Endodermal cell (in vitro differentiated cells): ENCODE data around the gene ABTB2. TPM values are rescaled to one million over a fixed set of nuclear protein-coding genes. Genes with fewer than 3 reads are reported as not detected.

Experiments
- DNase-seq: peaks from one replicate; pipeline ENCODE4 v3.0.0-alpha.2; 2017
- H3K27ac ChIP-seq: 2 replicates; pipeline ENCODE4 v1.5.1; 2013; ENCODE audit warnings: mild to moderate bottlenecking, low read depth, low read length, moderate library complexity
- H3K27me3 ChIP-seq: 2 replicates; pipeline ENCODE4 v1.6.1; 2013; ENCODE audit warnings: mild to moderate bottlenecking, low read length, moderate library complexity; ENCODE audit not compliant: insufficient read depth, control insufficient read depth, poor library complexity, severe bottlenecking
- H3K36me3 ChIP-seq: 2 replicates; pipeline ENCODE4 v1.7.0; 2013; ENCODE audit warnings: mild to moderate bottlenecking, low read length, moderate library complexity; ENCODE audit not compliant: control insufficient read depth, insufficient read depth
- H3K4me1 ChIP-seq: one replicate; pipeline ENCODE4 v1.7.0; 2013; ENCODE audit warnings: low read length; ENCODE audit not compliant: control insufficient read depth, insufficient read depth
- H3K4me3 ChIP-seq: 2 replicates; pipeline ENCODE4 v1.5.1; 2013; ENCODE audit warnings: mild to moderate bottlenecking, low read length, moderate library complexity
- H3K9ac ChIP-seq: 2 replicates; pipeline ENCODE4 v1.6.1; 2013; ENCODE audit warnings: mild to moderate bottlenecking, low read length, moderate library complexity; ENCODE audit not compliant: poor library complexity, severe bottlenecking; ENCODE audit errors: extremely low read depth
- H3K9me3 ChIP-seq: 2 replicates; pipeline ENCODE4 v1.6.1; 2013; ENCODE audit warnings: mild to moderate bottlenecking, low read length, moderate library complexity; ENCODE audit not compliant: control insufficient read depth
- H3K27ac Mint-ChIP-seq: 2 replicates; pipeline ENCODE4 v1.8.0; 2020; ENCODE audit warnings: mixed read lengths
- H3K27me3 Mint-ChIP-seq: 2 replicates; pipeline ENCODE4 v1.8.0; 2021; ENCODE audit warnings: mild to moderate bottlenecking, mixed read lengths; ENCODE audit not compliant: insufficient read depth
- H3K36me3 Mint-ChIP-seq: 2 replicates; pipeline ENCODE4 v1.8.0; 2020; ENCODE audit warnings: low read depth, mixed read lengths
- H3K4me1 Mint-ChIP-seq: 2 replicates; pipeline ENCODE4 v1.8.0; 2020; ENCODE audit warnings: mixed read lengths
- H3K4me3 Mint-ChIP-seq: 2 replicates; pipeline ENCODE4 v1.8.0; 2020; ENCODE audit warnings: mild to moderate bottlenecking, moderate library complexity, mixed read lengths
- H3K9me3 Mint-ChIP-seq: 2 replicates; pipeline ENCODE4 v1.8.0; 2020; ENCODE audit warnings: mild to moderate bottlenecking, mixed read lengths
- WGBS, 2 experiments: methylation state at CpG; one replicate each; pipeline versions ENCODE4 v1.1.5 to v1.1.7; 2013; ENCODE audit warnings: missing lambda C conversion rate in 2 of 2, mixed read lengths in 1 of 2; ENCODE audit not compliant: insufficient coverage in 1 of 2, insufficient read length in 1 of 2; 5-methylcytosine and 5-hydroxymethylcytosine counted together
- total RNA-seq, 2 donors: library from RNA; stranded (reverse); fragmentation: NEBNext Ultra II Directional in 1 of 2; extraction: Animal tissue kit (Norgen Biotek cat#: 25700) in 1 of 2; gene quantifications; 2 replicates in 1 of 2; 3 replicates in 1 of 2; pipeline ENCODE4 v1.2.1, GENCODE V29; 2021
- TF ChIP-seq, protein P1 (sequence below): fragments of 200-600 bp; sonication (generic); conservative IDR thresholded peaks from 2 replicates; pipeline ENCODE4 v1.5.0; 2021; ENCODE audit warnings: antibody characterized with exemption, mild to moderate bottlenecking

ABTB2 gene
- total RNA-seq, 2 donors from 2014 or later: 2.9 to 5.2 TPM

DNA sequence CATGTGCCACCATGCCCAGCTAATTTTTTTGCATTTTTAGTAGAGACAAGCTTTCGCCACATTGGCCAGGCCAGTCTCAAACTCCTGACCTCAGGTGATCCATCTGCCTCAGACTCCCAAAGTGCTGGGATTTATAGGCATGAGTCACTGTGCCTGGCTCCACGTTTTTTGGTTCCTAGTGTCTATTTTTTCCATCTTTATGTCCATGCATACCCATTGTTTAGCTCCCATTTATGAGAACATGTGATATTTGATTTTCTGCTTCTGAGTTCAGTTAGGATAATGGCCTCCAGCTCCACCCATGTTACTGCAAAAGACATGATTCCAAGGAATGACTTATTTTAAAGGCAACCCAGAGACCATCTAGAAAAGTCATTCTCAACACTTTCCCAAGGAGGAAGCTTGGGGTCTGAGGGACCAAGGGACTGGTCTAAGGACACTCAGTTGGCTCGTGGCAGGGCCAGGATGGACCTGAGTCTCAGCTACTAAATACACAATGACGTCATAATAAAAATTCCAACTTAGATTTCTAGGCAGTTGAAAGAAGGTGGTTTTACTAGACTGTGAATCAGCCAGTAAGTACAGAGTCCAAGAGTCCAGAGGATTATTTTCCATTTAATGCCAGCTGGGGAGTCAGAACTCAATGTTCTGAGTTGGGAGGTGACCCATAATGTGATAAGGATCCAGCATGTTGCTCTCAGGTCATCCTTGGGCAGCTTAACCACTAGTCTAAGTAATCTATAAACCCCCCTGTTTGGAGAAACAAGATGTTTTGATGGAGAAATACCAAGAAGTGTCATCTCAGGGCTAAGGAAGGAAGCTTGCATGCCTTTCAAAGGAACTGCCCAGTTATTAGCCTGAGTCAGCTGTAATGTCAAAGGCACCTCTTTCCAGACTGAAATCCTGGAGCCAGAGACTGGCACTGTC lies 39.4 kb downstream of the ABTB2 start:
- H3K4me1 Mint-ChIP-seq: no peaks in the 10 kb centered on the region
- 88 to 93% methylated on average over 3 to 4 of the region's 4 CpGs for WGBS, 2 experiments

DNA sequence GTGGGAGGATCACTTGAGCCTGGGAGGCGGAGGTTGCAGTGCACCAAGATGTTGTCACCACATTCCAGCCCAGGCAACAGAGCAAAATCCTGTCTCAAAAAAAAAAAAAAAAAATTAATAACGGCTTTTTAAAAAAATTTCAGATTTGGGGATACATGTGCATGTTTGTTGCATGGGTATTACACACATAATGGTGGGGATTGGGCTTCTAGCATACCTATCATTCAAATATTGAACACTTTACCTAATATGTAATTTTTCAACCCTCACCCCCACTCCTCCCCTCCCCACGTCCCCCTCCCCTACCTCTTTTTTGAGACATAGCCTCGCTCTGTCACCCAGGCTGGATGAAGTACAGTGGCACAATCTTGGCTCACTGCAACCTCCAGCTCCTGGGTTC lies 40.1 kb downstream of the ABTB2 start:
- H3K4me1 ChIP-seq: no peaks in the 10 kb centered on the region
- no peaks in the 10 kb centered on the region for H3K9me3 Mint-ChIP-seq
- no peaks in the 10 kb centered on the region for H3K36me3 ChIP-seq
- TF ChIP-seq, protein P1, sequence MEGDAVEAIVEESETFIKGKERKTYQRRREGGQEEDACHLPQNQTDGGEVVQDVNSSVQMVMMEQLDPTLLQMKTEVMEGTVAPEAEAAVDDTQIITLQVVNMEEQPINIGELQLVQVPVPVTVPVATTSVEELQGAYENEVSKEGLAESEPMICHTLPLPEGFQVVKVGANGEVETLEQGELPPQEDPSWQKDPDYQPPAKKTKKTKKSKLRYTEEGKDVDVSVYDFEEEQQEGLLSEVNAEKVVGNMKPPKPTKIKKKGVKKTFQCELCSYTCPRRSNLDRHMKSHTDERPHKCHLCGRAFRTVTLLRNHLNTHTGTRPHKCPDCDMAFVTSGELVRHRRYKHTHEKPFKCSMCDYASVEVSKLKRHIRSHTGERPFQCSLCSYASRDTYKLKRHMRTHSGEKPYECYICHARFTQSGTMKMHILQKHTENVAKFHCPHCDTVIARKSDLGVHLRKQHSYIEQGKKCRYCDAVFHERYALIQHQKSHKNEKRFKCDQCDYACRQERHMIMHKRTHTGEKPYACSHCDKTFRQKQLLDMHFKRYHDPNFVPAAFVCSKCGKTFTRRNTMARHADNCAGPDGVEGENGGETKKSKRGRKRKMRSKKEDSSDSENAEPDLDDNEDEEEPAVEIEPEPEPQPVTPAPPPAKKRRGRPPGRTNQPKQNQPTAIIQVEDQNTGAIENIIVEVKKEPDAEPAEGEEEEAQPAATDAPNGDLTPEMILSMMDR: no peak
- H3K27me3 Mint-ChIP-seq: peaks cover 28% of the 10 kb centered on the region
- H3K9me3 ChIP-seq: no peaks in the 10 kb centered on the region
- H3K4me1 Mint-ChIP-seq: no peaks in the 10 kb centered on the region
- DNase-seq: no peak
- no peak overlapping the region for H3K4me3 Mint-ChIP-seq
- WGBS, 2 experiments: 91 to 100% methylated on average over 1 to 3 of the region's 4 CpGs
- no peak overlapping the region for H3K4me3 ChIP-seq
- H3K27ac ChIP-seq: no peak overlapping the region
- no peaks in the 10 kb centered on the region for H3K27me3 ChIP-seq
- no peak overlapping the region for H3K9ac ChIP-seq
- no peaks in the 10 kb centered on the region for H3K36me3 Mint-ChIP-seq
- no peak overlapping the region for H3K27ac Mint-ChIP-seq

More for the DNA sequence above, 39.4 kb downstream of the ABTB2 start:
- H3K27me3 ChIP-seq: no peaks in the 10 kb centered on the region
- H3K27ac ChIP-seq: no peak overlapping the region
- no peaks in the 10 kb centered on the region for H3K9me3 Mint-ChIP-seq
- DNase-seq: no peak
- H3K9ac ChIP-seq: no peak overlapping the region
- no peaks in the 10 kb centered on the region for H3K36me3 ChIP-seq
- H3K4me3 Mint-ChIP-seq: no peak overlapping the region
- H3K9me3 ChIP-seq: no peaks in the 10 kb centered on the region
- TF ChIP-seq, protein P1: no peak
- H3K4me1 ChIP-seq: no peaks in the 10 kb centered on the region
- no peaks in the 10 kb centered on the region for H3K36me3 Mint-ChIP-seq
- no peak overlapping the region for H3K27ac Mint-ChIP-seq
- H3K4me3 ChIP-seq: no peak overlapping the region
- H3K27me3 Mint-ChIP-seq: peaks cover 21% of the 10 kb centered on the region

DNA sequence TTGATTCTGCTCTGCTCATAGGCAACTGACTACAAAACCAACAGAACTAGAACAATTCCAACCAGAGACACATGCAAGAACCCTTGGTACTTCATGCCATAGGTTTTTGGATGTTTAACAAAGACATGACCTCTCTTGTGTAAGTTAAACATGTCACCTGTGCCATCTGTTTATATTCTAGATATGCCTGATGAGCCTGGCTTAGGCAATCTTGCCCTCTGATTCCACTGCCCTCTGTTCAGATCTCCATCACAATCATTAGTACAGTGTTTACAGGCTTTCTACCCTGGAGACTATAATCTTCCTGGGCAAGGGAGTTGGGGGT lies 40.8 kb downstream of the ABTB2 start:
- no peaks in the 10 kb centered on the region for H3K4me1 ChIP-seq
- Mint-ChIP-seq H3K36me3 (no peaks in the 10 kb centered on the region), H3K27ac (no peak overlapping the region), H3K4me1 (no peaks in the 10 kb centered on the region), H3K9me3 (no peaks in the 10 kb centered on the region), H3K4me3 (no peak overlapping the region), H3K27me3 (peaks cover 34% of the 10 kb centered on the region)
- no peak overlapping the region for H3K9ac ChIP-seq
- H3K9me3 ChIP-seq: no peaks in the 10 kb centered on the region
- H3K27me3 ChIP-seq: no peaks in the 10 kb centered on the region
- H3K4me3 ChIP-seq: no peak overlapping the region
- no peak overlapping the region for H3K27ac ChIP-seq
- TF ChIP-seq, protein P1: no peak
- no peak for DNase-seq
- no peaks in the 10 kb centered on the region for H3K36me3 ChIP-seq
